ENCODE results near the gene SUSD5. TPM values are rescaled to one million over a fixed set of nuclear protein-coding genes. Genes with fewer than 3 reads are reported as not detected.
"Not testable (repeated sequence)": the region's sequence is repeated elsewhere in the genome, so short reads cannot be mapped to it uniquely, and the experiment has no call there.

Gene SUSD5
- total RNA-seq, 1 donor from 2014 or later: not detected

DNA sequence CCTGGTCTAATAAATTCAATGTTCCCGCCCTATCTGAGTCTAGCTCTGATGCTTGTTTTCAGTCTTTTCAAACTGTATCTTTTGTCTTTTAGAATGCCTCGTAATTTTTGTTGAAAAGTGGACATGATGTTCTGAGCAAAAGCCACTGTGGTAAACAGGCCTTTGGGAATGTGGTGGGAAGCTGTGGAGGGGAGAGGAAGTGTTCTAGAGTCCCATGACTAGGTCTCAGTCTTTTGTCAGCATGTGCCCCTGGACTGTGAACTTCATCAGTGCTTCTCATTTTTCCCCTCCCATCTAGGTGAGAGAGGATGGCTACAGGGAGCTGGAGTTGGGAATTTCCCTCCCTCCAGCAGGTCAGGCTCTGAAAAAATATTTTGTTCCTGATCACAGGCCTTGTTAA lies 33.7 kb downstream of the SUSD5 start:
- peaks cover 12% of the 10 kb centered on the region for H3K27me3 Mint-ChIP-seq (ENCODE audit: low read depth)

DNA sequence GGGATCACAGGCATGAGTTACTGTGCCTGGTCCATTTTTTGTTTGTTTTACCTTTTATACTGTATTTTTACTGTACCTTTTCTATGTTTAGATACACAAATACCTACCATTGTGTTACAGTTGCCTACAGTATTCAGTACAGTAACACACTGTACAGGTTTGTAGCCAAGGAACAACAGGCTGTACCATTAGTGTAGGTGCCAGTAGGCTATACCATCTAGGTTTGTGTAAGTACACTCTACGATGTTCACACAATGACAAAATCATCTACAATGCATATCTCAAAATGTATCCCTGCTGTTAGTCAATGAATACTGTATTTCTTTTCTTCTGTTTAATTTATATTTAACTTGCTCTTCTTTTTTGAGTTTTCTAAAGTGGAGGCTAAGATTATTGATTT lies 37.0 kb downstream of the SUSD5 start:
- DNase-seq (ENCODE audit: low spot score); H3K4me1 Mint-ChIP-seq (ENCODE audit: low read depth); H3K27me3 Mint-ChIP-seq (ENCODE audit: low read depth); H3K4me3 Mint-ChIP-seq (ENCODE audit: low read depth); H3K36me3 Mint-ChIP-seq (ENCODE audit: low read depth); H3K27ac Mint-ChIP-seq; H3K9me3 Mint-ChIP-seq; intact Hi-C loops (cut with micrococcal nuclease): not testable (repeated sequence)

More for the DNA sequence above, 33.7 kb downstream of the SUSD5 start:
- H3K4me3 Mint-ChIP-seq (ENCODE audit: low read depth): no peak overlapping the region
- no peaks in the 10 kb centered on the region for H3K9me3 Mint-ChIP-seq
- H3K36me3 Mint-ChIP-seq (ENCODE audit: low read depth): no peaks in the 10 kb centered on the region
- intact Hi-C loops (cut with micrococcal nuclease): no loop called here
- DNase-seq (ENCODE audit: low spot score): no peak
- no peaks in the 10 kb centered on the region for H3K4me1 Mint-ChIP-seq (ENCODE audit: low read depth)
- no peak overlapping the region for H3K27ac Mint-ChIP-seq

DNA sequence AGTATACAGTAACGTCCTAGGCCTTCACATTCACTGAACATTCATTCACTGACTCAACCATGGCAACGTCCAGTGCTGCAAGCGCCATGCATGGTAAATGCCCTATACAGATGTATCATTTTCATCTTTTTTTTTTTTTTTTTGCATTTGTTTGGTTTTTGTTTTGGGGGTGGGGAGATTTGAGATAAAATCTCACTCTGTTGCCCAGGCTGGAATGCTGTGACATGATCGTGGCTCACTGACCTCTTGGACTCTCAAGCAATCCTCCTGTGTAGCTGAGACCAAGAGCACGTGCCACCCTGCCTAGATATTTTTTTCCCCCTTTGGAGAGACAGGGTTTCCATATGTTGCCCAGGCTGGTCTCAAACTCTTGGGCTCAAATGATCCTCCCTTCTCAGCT lies 37.4 kb downstream of the SUSD5 start:
- no peak overlapping the region for H3K27ac Mint-ChIP-seq
- intact Hi-C loops (cut with micrococcal nuclease): no loop called here
- H3K4me1 Mint-ChIP-seq (ENCODE audit: low read depth): no peaks in the 10 kb centered on the region
- peaks cover 8% of the 10 kb centered on the region for H3K9me3 Mint-ChIP-seq
- peaks cover 6% of the 10 kb centered on the region for H3K27me3 Mint-ChIP-seq (ENCODE audit: low read depth)
- H3K4me3 Mint-ChIP-seq (ENCODE audit: low read depth): no peak overlapping the region
- DNase-seq (ENCODE audit: low spot score): no peak
- H3K36me3 Mint-ChIP-seq (ENCODE audit: low read depth): no peaks in the 10 kb centered on the region

DNA sequence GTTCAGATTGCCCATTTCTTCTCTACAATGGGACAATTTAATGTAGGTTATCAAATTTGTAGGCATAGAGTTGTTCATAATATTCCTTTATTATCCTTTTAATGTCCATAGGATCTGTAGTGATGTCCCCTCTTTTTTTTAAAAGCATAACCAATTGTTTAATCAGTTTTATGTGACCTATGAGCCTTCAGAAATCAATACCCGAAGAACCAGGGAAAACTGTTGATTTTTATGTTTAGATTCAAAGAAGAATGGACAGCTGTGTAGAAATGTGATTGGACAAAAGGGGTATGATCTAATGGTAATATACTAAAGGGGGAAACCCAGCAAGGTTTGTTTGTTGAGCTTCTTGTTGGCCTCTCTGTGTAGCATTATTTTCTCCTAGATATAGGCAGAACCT lies 39.5 kb downstream of the SUSD5 start:
- DNase-seq (ENCODE audit: low spot score): no peak
- H3K4me1 Mint-ChIP-seq (ENCODE audit: low read depth): no peaks in the 10 kb centered on the region
- no peak overlapping the region for H3K27ac Mint-ChIP-seq
- H3K27me3 Mint-ChIP-seq (ENCODE audit: low read depth): no peaks in the 10 kb centered on the region
- intact Hi-C loops (cut with micrococcal nuclease): no loop called here
- no peak overlapping the region for H3K4me3 Mint-ChIP-seq (ENCODE audit: low read depth)
- H3K36me3 Mint-ChIP-seq (ENCODE audit: low read depth): no peaks in the 10 kb centered on the region
- H3K9me3 Mint-ChIP-seq: peaks cover 8% of the 10 kb centered on the region

DNA sequence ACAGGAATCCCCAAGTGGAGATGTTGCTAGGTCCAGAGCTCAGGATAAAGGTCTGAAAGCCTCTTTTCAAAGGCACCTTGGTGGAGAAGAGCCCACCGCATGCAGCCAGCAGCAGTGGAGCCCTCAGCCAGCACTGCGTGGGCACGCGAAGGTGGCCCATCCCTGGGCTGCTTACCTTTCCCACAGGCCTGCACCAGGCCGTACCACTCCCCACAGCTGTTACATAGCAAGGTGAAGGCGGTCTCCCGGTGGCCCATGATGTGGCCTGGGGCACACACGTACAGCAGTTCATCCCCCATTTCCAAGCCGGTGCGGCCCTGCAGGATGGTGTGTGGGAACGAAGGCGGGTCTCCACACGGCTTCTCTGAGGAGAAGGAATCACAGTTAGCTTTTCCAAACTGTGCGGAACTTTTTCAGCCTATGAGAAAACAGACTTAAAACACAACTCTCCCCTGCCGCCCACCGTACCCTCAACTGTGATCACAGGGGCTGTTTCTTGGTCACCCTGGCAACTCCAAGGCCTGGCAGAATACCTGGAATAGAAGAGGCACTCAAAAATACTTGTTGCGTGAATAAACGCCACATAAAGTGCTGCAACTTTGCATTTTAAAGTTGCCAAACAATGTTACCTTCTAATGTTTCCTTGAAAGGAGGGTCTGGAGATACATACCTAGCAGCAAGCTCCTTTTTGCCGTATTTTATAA lies 43.7 kb downstream of the SUSD5 start:
- Mint-ChIP-seq H3K4me3 (ENCODE audit: low read depth) (no peak overlapping the region), H3K27me3 (ENCODE audit: low read depth) (no peaks in the 10 kb centered on the region), H3K27ac (no peak overlapping the region), H3K4me1 (ENCODE audit: low read depth) (peaks cover 9% of the 10 kb centered on the region), H3K36me3 (ENCODE audit: low read depth) (peaks cover 2% of the 10 kb centered on the region), H3K9me3 (peaks cover 11% of the 10 kb centered on the region)
- no peak for DNase-seq (ENCODE audit: low spot score)
- intact Hi-C loops (cut with micrococcal nuclease): no loop called here

DNA sequence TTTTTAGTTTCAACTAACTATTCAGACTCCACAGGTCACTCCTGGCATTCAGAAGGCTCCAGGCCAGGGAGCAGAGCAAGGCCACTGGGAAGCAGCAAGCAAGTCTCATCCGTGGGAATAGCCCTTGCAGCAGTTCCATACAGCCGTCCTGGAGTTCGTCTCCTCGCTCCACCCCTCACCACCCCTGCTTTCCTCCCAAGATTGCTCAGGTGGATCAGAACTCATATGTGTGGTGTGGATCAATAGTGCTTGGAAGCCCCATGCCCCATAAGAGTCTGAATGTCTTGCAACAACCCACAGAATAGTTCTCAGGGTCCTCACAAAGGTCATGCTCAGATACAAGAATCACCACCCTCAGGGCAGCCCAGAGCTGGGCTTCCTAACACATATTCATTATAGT lies 44.5 kb downstream of the SUSD5 start:
- peaks cover 9% of the 10 kb centered on the region for H3K4me1 Mint-ChIP-seq (ENCODE audit: low read depth)
- H3K9me3 Mint-ChIP-seq: peaks cover 4% of the 10 kb centered on the region
- intact Hi-C loops (cut with micrococcal nuclease): no loop called here
- no peak for DNase-seq (ENCODE audit: low spot score)
- H3K36me3 Mint-ChIP-seq (ENCODE audit: low read depth): peaks cover 2% of the 10 kb centered on the region
- no peak overlapping the region for H3K27ac Mint-ChIP-seq
- no peaks in the 10 kb centered on the region for H3K27me3 Mint-ChIP-seq (ENCODE audit: low read depth)
- H3K4me3 Mint-ChIP-seq (ENCODE audit: low read depth): no peak overlapping the region

DNA sequence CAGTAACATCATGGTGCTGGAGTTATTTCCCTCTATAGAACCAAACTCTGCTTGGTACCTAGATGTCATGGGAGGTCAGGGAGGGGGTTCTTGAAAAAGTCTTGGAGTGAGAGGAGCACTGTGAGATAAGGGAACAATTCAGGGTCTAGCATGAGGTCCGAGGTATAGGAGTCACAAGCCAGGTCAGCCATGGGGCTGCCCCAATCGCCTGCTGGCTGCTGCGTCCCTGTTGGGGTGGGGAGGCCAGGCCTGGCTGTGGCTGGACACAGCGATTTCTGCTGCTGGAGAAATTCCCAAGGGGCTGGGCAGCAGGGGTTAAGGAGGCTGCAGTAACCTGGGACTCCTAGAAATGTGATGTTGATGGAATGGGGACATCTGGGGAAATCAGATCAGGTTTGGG lies 44.9 kb downstream of the SUSD5 start:
- H3K4me3 Mint-ChIP-seq (ENCODE audit: low read depth): no peak overlapping the region
- H3K27me3 Mint-ChIP-seq (ENCODE audit: low read depth): no peaks in the 10 kb centered on the region
- H3K27ac Mint-ChIP-seq: no peak overlapping the region
- peaks cover 3% of the 10 kb centered on the region for H3K9me3 Mint-ChIP-seq
- H3K4me1 Mint-ChIP-seq (ENCODE audit: low read depth): peaks cover 9% of the 10 kb centered on the region
- intact Hi-C loops (cut with micrococcal nuclease): no loop called here
- H3K36me3 Mint-ChIP-seq (ENCODE audit: low read depth): peaks cover 2% of the 10 kb centered on the region
- DNase-seq (ENCODE audit: low spot score): no peak

DNA sequence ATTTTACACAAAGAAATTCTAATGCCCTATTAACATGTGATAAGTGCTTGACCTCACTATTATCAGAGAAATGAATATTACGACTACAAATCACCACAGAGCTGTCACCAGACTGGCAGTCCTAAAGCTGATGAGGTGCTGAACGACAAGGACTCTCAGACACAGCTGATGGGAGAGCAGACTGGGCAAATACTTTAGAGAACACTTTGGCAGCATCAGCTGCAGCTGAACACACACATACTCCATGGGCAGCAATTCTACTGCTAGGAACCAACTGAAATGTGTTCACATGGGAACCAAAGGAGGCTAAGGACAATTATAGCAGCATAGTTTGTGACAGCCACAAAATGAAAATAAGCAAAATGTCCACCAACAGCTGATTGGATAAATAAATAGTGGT lies 45.5 kb downstream of the SUSD5 start:
- no peak for DNase-seq (ENCODE audit: low spot score)
- Mint-ChIP-seq H3K4me3 (ENCODE audit: low read depth) (no peak overlapping the region), H3K27ac (no peak overlapping the region), H3K9me3 (peaks cover 3% of the 10 kb centered on the region), H3K4me1 (ENCODE audit: low read depth) (peaks cover 9% of the 10 kb centered on the region), H3K36me3 (ENCODE audit: low read depth) (peaks cover 2% of the 10 kb centered on the region), H3K27me3 (ENCODE audit: low read depth) (no peaks in the 10 kb centered on the region)
- intact Hi-C loops (cut with micrococcal nuclease): no loop called here

DNA sequence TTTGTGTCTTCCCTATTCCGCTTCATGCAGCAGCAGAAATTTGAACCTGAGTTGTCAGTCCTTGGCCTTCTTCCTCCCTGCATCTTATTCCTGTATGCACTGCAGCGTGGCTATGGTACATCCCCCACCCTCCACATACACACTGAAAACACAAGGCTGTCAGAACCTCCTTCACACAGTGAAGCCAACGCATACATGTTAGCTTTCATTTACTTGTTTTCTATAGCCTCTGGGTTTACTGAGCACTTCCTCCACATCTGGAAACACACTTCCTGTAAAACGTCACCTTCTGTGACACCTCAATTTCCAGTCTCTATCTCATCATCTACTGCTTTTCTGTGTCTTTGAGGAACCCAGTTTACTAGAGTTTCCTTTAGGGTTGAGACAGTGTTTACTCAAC lies 47.0 kb downstream of the SUSD5 start:
- intact Hi-C loops (cut with micrococcal nuclease): no loop called here
- H3K36me3 Mint-ChIP-seq (ENCODE audit: low read depth): peaks cover 2% of the 10 kb centered on the region
- no peaks in the 10 kb centered on the region for H3K27me3 Mint-ChIP-seq (ENCODE audit: low read depth)
- H3K9me3 Mint-ChIP-seq: peaks cover 3% of the 10 kb centered on the region
- peak overlapping the region; percentile 60 for H3K27ac Mint-ChIP-seq
- no peak overlapping the region for H3K4me3 Mint-ChIP-seq (ENCODE audit: low read depth)
- DNase-seq (ENCODE audit: low spot score): no peak
- peaks cover 9% of the 10 kb centered on the region for H3K4me1 Mint-ChIP-seq (ENCODE audit: low read depth)

DNA sequence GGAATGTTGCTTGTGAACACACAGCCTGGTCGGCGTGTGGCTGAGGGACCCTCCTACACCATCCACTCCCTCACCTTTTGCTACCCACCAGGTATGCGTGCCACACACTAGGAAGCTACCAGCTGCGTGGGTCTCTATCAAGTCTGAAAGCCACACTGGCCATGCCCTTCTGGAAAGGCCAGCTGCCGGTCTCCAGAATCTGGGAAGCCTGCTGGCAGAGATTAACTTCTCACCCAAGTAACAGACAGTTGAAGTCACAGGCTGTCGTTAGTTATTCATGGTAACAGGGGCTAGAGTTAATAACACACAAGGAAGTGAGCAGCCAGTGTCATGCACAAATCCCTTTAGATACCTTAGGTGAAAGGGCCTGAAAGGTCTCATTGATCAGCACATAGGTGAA lies 48.1 kb downstream of the SUSD5 start:
- Mint-ChIP-seq H3K27me3 (ENCODE audit: low read depth) (no peaks in the 10 kb centered on the region), H3K4me1 (ENCODE audit: low read depth) (peaks cover 9% of the 10 kb centered on the region), H3K27ac (no peak overlapping the region), H3K36me3 (ENCODE audit: low read depth) (peaks cover 2% of the 10 kb centered on the region), H3K4me3 (ENCODE audit: low read depth) (no peak overlapping the region), H3K9me3 (peaks cover 3% of the 10 kb centered on the region)
- no peak for DNase-seq (ENCODE audit: low spot score)
- intact Hi-C loops (cut with micrococcal nuclease): no loop called here

DNA sequence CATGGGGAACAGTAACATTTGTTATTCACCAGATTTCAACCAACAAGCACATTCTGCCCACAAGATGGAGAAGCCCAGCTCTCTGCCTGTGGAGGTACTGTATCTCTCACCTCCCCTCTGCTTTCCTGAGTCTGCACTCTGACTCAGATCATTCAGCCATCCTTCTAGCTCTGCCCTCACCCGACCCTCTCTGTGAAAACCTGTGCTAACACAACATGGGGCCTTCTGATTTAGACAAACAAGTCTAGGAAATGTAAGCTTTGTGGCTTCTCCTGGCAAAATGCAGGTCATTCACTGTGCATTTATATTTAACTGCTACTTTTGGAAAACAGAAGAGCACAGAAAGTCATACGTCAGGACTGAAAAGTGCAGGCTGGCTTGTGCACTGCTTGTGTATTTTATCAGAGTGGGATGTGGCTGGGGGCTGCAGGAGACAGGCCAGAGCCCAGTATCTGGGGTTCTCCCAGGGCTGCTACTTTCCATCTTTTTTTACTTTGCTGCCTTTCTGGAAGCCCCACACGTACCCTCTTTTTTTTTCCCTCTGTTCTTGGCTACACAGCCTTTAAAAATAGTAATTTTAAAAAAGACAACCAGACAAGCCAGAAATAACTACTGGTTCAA lies 50.8 kb downstream of the SUSD5 start:
- no peak for DNase-seq (ENCODE audit: low spot score)
- Mint-ChIP-seq H3K4me1 (ENCODE audit: low read depth) (peaks cover 9% of the 10 kb centered on the region), H3K9me3 (peaks cover 3% of the 10 kb centered on the region), H3K36me3 (ENCODE audit: low read depth) (peaks cover 2% of the 10 kb centered on the region), H3K27ac (no peak overlapping the region), H3K4me3 (ENCODE audit: low read depth) (no peak overlapping the region), H3K27me3 (ENCODE audit: low read depth) (peaks cover 5% of the 10 kb centered on the region)
- intact Hi-C loops (cut with micrococcal nuclease): no loop called here

DNA sequence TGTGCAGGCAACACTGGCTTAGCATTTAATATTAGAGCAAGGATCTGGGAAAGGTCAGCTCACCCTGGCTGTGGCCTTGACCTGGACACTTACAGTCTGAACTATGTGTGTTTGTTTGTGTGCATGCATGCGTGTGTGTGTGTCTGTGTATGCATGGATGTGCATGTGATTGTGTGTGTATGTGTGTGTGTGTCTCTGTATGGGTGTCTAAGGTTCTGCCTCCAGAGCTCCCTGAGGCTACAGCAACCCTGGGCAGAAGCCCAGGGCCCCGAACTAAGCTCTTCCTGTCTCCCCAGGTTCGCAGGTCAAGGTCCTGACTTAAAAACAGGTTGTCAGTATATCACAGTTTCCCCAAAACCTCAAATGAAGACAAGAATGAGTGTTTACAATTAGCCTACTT lies 51.3 kb downstream of the SUSD5 start:
- intact Hi-C loops (cut with micrococcal nuclease): no loop called here

DNA sequence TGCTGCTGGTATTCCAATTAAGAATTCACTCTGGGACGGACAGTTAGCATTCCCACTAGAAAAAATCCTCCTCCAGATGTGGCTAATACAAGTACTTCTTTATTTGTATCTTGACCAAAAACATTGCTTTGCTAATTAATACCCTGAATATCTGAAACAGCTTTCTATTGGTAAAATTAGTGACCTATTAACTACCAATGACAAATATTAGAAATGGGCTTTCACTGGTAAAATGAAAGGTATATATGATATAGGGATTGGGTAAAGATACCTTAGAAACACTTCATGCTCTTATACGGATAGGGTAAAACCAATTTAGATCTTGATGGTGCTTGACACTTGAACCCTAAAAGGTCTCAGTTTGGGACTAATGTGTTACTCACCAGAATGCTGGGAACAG lies 52.5 kb downstream of the SUSD5 start:
- Mint-ChIP-seq H3K4me1 (ENCODE audit: low read depth) (no peaks in the 10 kb centered on the region), H3K36me3 (ENCODE audit: low read depth) (no peaks in the 10 kb centered on the region), H3K27ac (no peak overlapping the region), H3K4me3 (ENCODE audit: low read depth) (no peak overlapping the region), H3K27me3 (ENCODE audit: low read depth) (peaks cover 13% of the 10 kb centered on the region), H3K9me3 (no peaks in the 10 kb centered on the region)
- intact Hi-C loops (cut with micrococcal nuclease): no loop called here
- DNase-seq (ENCODE audit: low spot score): no peak

More for the DNA sequence above, 51.3 kb downstream of the SUSD5 start:
- peaks cover 2% of the 10 kb centered on the region for H3K36me3 Mint-ChIP-seq (ENCODE audit: low read depth)
- H3K9me3 Mint-ChIP-seq: peaks cover 3% of the 10 kb centered on the region
- no peak overlapping the region for H3K27ac Mint-ChIP-seq
- peaks cover 5% of the 10 kb centered on the region for H3K27me3 Mint-ChIP-seq (ENCODE audit: low read depth)
- DNase-seq (ENCODE audit: low spot score): no peak
- H3K4me1 Mint-ChIP-seq (ENCODE audit: low read depth): peaks cover 9% of the 10 kb centered on the region
- no peak overlapping the region for H3K4me3 Mint-ChIP-seq (ENCODE audit: low read depth)
